Pancreas (tissue), 10 donors: Measurements from ENCODE around the gene BLOC1S5. TPM values are rescaled to one million over a fixed set of nuclear protein-coding genes. Genes with fewer than 3 reads are reported as not detected.

Experiments
- ATAC-seq, 4 donors: fragments of 200-7000 bp; cut with Tn5 transposase; one replicate each; pipeline versions ENCODE4 v1.8.0 to v1.9.1; 2020; ENCODE audit warnings: mild to moderate bottlenecking in 4 of 4, moderate library complexity in 4 of 4
- DNase-seq, 6 donors: peaks; one replicate each; pipeline ENCODE4 v3.0.0-alpha.2; 2020
- FAIRE-seq: peaks from 2 replicates; lab custom pipeline; 2012; peaks lifted over from hg19 to GRCh38; lab: Jason Lieb, UNC
- H3K27ac ChIP-seq, 4 donors: fragments of 200-600 bp; sonication (generic); 1 replicate in 3 of 4; 2 replicates in 1 of 4; pipeline versions ENCODE4 v1.5.0 to v1.8.0; 2020
- H3K27me3 ChIP-seq, 4 donors: fragments of 200-600 bp; one replicate each; pipeline ENCODE4 v1.8.0; 2021
- H3K36me3 ChIP-seq, 3 donors: fragments of 200-600 bp; sonication (generic) in 1 of 3; one replicate each; pipeline versions ENCODE4 v1.5.0 to v1.8.0; 2020 to 2021
- H3K4me1 ChIP-seq, 3 donors: fragments of 200-600 bp; one replicate each; pipeline ENCODE4 v1.8.0; 2021
- H3K4me3 ChIP-seq, 4 donors: fragments of 200-600 bp; sonication (generic) in 2 of 4; one replicate each; pipeline versions ENCODE4 v1.5.0 to v1.8.0; 2020 to 2021
- H3K9me3 ChIP-seq, 4 donors: fragments of 200-600 bp; one replicate each; pipeline ENCODE4 v1.8.0; 2021
- CTCF ChIP-seq, 4 donors: fragments of 200-600 bp; sonication (generic) in 3 of 4; IDR thresholded peaks; one replicate each; pipeline versions ENCODE4 v1.5.0 to v1.8.0; 2021; ENCODE audit warnings: antibody characterized with exemption in 4 of 4
- WGBS, 2 donors: extraction: QIAGEN DNeasy Blood & Tissue Kit; methylation state at CpG; one replicate each; pipeline ENCODE4 v1.1.7; 2013; 5-methylcytosine and 5-hydroxymethylcytosine counted together
- intact Hi-C, 3 donors: fragments of 100-400 bp; cut with DNase I; formaldehyde crosslinking; loops; one replicate each; pipeline versions ENCODE4 v1.11.1 to v1.14.2; 2022
- polyA plus RNA-seq, 2 donors: library from polyadenylated mRNA; stranded (reverse); fragments of 200-250 nt; gene quantifications; one replicate each; pipeline ENCODE4 v1.2.3, GENCODE V29; 2013
- total RNA-seq, 6 donors: library from RNA; stranded (reverse); fragmentation: NEBNext Ultra II Directional in 4 of 6; extraction: Animal tissue kit (Norgen Biotek cat#: 25700) in 4 of 6; gene quantifications; one replicate each; pipeline versions ENCODE4 v1.2.1 to v1.2.4, GENCODE V29; 2021 to 2023
- donor health status: healthy with polysubstance abuse.
- donor health status: DM: no; HTN: no; CAD: no; lungs with moderate emphysema.
- donor health status: DM: no; HTN: no; CAD: no.
- donor health status: control.
- donor health status: control.
- donor health status: Bipolar disorder and iron deficiency.
- donor health status: DM: yes; HTN: yes; CAD: no.
- donor health status: DM: no; HTN: no; CAD: no.
- donor health status: DM: no; HTN: no; CAD: no.
- donor health status: DM: yes; HTN: yes; CAD: no.

BLOC1S5 gene
- total and polyA plus RNA-seq, 8 donors: 2.6 to 9.0 (median 4.5) TPM

GRCh38 chr6:8017276-8017701 lies 46.9 kb downstream of the BLOC1S5 start:
- no peaks in the 10 kb centered on the region for H3K9me3 ChIP-seq
- H3K27me3 ChIP-seq: no peaks in the 10 kb centered on the region
- H3K4me1 ChIP-seq: no peaks in the 10 kb centered on the region
- FAIRE-seq: no peak
- no peak overlapping the region for H3K27ac ChIP-seq
- no peak overlapping the region for H3K4me3 ChIP-seq
- 59 to 60% methylated on average over 9 of the region's 9 CpGs for WGBS, 2 donors
- no peak for DNase-seq
- TF ChIP-seq CTCF (IDR thresholded peaks at IDR 0.05): no peak
- ATAC-seq: no peak
- no peaks in the 10 kb centered on the region for H3K36me3 ChIP-seq
- intact Hi-C loops: no loop called here

- H3K27me3 ChIP-seq: no peaks in the 10 kb centered on the region
- FAIRE-seq: no peak
- TF ChIP-seq CTCF (IDR thresholded peaks at IDR 0.05): no peak
- no peak for ATAC-seq
- H3K36me3 ChIP-seq: no peaks in the 10 kb centered on the region
- H3K4me3 ChIP-seq: no peak overlapping the region
- no peak for DNase-seq
- H3K9me3 ChIP-seq: no peaks in the 10 kb centered on the region
- 93 to 94% methylated on average over 3 of the region's 3 CpGs for WGBS, 2 donors
- H3K27ac ChIP-seq: no peak overlapping the region
- intact Hi-C loops: no loop called here
- no peaks in the 10 kb centered on the region for H3K4me1 ChIP-seq
These were observed 49.2 kb downstream of the BLOC1S5 start for GRCh38 chr6:8014947-8015346.

GRCh38 chr6:8013763-8014162 lies 50.4 kb downstream of the BLOC1S5 start:
- ATAC-seq: no peak

GRCh38 chr6:8006208-8006607 lies 58.0 kb downstream of the BLOC1S5 start:
- no peak overlapping the region for H3K27ac ChIP-seq
- no peaks in the 10 kb centered on the region for H3K4me1 ChIP-seq
- WGBS, 2 donors: 97 to 100% methylated on average over 1 of the region's 1 CpG
- no peaks in the 10 kb centered on the region for H3K27me3 ChIP-seq
- peak; percentile 89 for FAIRE-seq
- intact Hi-C loops: loop anchor here in 2 of 3 donors (10.0 kb wide), 1 partner anchor 281 kb away; the partner anchor contains the start of gene BMP6 (in 2 of the 2)
- no peak overlapping the region for H3K4me3 ChIP-seq
- H3K9me3 ChIP-seq: no peaks in the 10 kb centered on the region
- peak in 3 of 4 donors; percentile 62 to 66 (median 64) for ATAC-seq
- TF ChIP-seq CTCF (IDR thresholded peaks at IDR 0.05): peak in 3 of 4 donors; percentile 14 to 22 (median 18)
- H3K36me3 ChIP-seq: no peaks in the 10 kb centered on the region
- no peak for DNase-seq

More at GRCh38 chr6:8013763-8014162, 50.4 kb downstream of the BLOC1S5 start:
- H3K36me3 ChIP-seq: no peaks in the 10 kb centered on the region
- no peaks in the 10 kb centered on the region for H3K27me3 ChIP-seq
- intact Hi-C loops: no loop called here
- H3K9me3 ChIP-seq: no peaks in the 10 kb centered on the region
- WGBS, 2 donors: 54 to 63% methylated on average over 3 of the region's 3 CpGs
- no peak overlapping the region for H3K4me3 ChIP-seq
- DNase-seq (no peak), FAIRE-seq (no peak)
- no peaks in the 10 kb centered on the region for H3K4me1 ChIP-seq
- no peak for TF ChIP-seq CTCF (IDR thresholded peaks at IDR 0.05)
- no peak overlapping the region for H3K27ac ChIP-seq

- Histone ChIP-seq H3K27me3 (no peaks in the 10 kb centered on the region), H3K36me3 (no peaks in the 10 kb centered on the region), H3K27ac (no peak overlapping the region), H3K9me3 (no peaks in the 10 kb centered on the region), H3K4me1 (peaks cover 0 to 4% (median 3%) of the 10 kb centered on the region in 3 donors), H3K4me3 (no peak overlapping the region)
- intact Hi-C loops: loop anchor here in 2 of 3 donors (10.0 kb wide), 1 partner anchor 280 kb away; the partner anchor contains the start of gene BMP6 (in 2 of the 2)
- no peak for FAIRE-seq
- 82 to 90% methylated on average over 4 of the region's 4 CpGs for WGBS, 2 donors
- TF ChIP-seq CTCF (IDR thresholded peaks at IDR 0.05): no peak
- DNase-seq: no peak
- ATAC-seq: no peak
These were observed 59.1 kb downstream of the BLOC1S5 start for GRCh38 chr6:8005136-8005535.
